HK-2 (cell line): ENCODE data around the gene GPRIN2.

Source experiments
- DNase-seq: peaks from one replicate; pipeline ENCODE4 v3.0.0-alpha.2; 2018; ENCODE audit not compliant: unreplicated experiment

Gene GPRIN2

GRCh38 chr10:46549171-46550075 is 7.0 kb downstream of the GPRIN2 start:
- DNase-seq = no peak

DNA sequence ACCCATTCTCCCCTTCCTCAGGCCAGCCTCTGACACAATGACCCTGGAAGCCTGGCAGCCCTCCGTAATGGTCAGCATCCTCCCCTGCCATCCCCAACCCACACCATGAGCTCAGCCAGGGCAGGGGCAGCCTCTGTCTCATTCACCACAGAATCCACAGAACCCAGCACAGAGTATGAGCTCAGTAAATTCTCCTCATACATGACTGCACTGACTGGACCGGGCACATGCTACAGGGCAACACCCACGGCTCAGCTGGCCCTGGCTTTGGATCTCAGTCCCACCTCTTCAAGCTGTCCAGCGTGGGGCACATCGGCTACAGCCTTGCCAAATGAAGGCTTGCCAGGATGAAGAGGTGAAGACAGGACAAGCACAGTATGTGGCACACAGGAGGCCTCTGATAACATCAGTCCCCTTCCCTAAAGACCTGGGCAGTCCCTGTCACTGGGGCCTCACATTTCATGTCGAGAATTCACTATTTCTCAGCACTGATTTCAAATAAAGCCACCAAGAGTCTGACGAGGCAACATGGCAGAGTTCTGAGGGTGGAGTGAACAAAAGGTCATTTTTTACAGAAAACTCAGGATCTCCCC is 7.9 kb downstream of the GPRIN2 start:
- no peak for DNase-seq

GRCh38 chr10:46547541-46548497 is 8.6 kb downstream of the GPRIN2 start:
- DNase-seq = no peak

DNA sequence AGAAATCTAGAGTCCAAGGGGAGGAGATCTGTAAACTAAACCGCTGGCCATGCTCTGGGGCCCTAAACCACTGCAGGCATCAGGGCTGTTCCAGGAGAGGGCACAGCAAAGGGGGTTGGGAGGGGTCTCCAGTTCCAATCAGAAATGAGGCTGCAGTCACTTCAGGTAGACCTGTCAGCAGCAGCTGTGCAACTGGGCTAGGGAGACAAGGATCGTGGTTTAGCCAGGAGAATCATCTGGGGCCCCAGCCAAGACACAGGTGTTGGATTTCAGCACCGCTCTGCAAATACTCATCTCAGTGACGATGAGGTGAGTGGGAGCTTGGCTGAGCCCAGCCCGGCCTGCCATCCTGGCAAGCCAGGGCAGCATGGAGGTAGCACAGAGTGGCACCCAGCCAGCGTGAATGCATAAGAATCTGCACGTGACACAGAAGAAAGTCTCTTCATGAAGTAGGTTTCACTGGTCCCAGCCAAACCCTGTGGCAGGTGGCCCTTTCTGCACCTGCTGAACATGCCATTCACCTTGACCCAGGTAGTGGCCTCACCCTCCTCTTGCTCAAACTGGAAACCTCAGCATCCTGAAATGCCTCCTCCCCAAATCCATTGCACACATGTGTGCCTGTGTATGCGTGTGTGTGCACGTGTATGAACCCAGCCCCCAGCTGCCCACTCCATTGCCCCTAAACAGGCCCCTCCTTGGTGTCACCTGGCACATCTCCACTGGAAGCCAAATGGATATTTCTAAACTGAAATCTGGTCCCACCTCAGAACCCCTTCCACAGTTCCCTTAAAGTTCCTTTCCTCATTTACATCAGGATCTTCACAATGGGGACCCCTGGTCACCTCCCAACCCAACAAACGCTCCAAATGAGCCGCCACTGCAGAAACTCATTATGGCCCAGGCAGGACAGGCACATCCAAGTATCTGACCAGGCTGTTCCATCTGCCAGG is 9.6 kb downstream of the GPRIN2 start:
- DNase-seq = no peak

- DNase-seq = no peak
These were observed 10.4 kb downstream of the GPRIN2 start for GRCh38 chr10:46545861-46546590.

GRCh38 chr10:46544989-46545791 is 11.3 kb downstream of the GPRIN2 start:
- DNase-seq = no peak

DNA sequence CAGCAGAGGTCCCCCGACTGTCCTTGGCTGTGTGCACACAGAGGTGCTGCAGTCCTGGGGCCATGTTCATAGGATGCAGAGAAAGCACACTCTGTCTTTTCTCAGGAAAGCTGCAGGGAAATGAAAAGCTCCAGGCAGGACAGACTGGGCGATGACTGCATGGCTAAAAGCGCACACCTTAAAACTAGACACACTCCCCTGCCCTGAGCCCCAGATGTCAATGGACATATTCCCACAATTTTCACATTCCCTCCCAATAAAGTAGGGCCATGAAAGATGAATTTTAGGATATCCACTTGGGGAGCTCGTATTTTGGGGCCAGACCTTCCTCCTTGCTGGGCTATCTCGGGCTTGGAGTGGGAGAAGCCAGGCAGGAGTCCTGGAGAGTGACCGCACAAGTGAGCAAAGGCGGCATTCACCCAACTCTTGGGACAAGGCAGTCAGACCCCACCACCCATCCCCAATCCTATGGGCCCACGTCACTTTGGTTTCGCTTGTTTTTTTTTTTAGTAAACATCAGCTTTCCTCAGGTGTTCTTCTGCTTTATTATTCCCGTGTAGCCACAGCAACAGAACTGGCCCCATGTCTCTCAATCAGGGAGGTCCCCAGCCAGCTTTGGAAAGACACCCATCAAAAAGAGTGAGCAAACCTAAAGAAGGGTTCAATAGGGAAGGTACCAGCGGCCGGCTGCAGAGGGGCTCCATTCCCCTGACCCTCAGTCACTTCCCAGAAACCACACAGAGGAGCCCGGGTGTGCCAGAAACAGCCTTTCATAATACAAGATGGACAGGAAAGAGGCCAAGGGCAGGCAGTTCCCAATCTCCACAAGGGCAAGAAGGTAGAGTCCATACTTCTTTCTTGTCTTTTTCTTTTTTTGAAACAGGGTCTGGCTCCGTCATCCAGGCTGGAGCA is 12.7 kb downstream of the GPRIN2 start:
- no peak for DNase-seq

DNA sequence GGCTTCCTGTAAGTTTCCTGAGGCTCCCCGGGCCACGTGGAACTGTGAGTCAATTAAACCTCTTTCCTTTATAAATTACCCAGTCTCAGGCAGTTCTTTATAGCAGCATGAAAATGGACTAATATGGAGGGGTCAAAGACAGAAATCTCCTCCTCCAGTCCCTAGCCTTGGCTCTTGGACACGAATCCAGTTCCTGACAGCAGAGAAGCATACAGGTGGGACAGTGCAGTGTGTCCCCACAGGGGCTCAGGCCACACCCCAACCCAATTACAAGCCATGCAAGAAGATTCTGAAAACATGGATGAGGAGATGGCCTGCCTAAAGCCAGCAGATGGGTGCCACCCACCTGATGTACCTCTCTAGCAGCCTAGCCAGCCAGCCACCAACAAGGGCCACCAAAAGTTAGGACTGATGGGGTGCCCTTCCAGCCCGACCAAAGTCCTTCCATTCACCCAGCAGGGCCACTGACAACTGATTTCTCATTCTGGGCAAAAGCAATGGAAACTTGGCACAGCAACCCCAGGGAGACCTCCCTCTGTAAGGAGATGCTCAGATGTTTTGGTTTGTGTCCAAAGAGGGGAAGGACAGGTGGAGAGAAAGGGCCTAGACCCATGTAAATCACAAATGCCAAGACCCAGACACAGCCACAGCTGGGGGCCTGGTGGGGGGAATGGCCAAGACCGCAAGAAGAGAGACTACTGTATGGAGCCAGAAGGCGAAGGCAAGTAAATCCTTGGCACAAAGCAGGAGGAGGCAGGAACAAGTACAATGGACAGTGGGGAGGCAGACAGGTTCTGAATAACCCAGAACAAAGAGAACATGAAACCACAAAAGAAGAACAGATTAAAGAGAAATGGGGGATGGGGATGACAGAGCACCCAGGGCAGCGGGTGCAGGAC is 13.6 kb downstream of the GPRIN2 start:
- DNase-seq = no peak

GRCh38 chr10:46541735-46542566 is 14.5 kb downstream of the GPRIN2 start:
- DNase-seq = no peak

DNA sequence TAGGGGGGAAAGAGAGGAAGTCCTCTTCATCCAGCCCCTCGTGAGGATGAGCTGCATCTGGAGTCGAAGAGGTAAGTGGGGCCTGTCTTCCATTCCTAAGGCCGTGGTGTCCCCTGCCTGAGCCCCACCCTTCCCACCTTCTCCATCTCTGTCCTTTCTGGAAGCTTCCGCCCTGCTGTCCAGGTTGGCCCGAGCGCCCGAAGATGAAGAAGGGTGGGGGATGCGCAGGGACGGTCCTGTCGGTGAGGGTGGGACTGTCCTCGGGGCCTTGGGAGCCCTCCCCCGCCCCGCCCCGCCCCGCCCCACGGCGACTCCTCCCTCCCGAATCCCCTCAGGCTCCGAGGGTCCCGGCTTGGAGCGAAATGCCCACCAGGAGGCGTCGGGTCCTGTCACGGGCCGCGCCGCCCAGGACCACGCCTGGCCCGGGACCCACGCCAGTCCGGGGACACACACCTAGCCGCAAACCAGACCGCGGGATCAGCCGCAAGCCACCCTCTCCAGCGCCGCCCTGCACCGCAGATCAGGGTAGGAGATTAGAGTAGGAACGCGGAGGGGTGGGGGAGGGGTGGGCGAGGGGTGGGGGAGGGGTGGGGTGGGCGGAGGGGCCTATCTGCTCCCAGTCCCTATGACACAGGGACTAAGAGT is 15.3 kb downstream of the GPRIN2 start:
- DNase-seq = no peak

DNA sequence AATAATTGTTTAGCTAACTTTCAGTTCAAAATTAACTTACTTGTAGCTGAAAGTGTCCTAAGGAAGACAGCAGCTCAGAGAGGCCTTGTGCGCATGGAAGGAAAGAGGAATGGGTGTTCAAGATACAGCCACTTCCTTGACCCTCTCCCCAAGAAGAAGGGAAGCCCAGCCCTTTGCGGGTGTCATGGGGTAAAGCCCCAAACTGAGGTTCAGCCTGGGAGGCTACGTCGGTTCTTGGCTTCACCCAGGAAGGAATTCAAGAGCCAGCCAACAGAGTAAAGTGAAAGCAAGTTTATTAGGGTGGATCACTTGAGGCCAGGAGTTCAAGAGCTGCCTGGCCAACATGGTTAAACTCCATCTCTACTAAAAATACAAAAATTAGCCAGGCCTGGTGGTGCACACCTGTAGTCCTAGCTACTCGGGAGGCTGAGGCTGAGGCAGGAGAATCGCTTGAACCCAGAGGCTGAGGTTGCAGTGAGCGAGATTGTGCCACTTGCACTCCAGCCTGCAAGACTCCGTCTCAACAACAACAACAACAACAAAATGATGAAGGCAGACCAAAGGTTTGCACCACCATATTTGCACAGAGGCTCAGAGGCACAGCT is 15.9 kb downstream of the GPRIN2 start:
- no peak for DNase-seq

- DNase-seq = no peak
These were observed 16.7 kb downstream of the GPRIN2 start for GRCh38 chr10:46539596-46540411.

- no peak for DNase-seq
These were observed 17.6 kb downstream of the GPRIN2 start for GRCh38 chr10:46538717-46539426.

DNA sequence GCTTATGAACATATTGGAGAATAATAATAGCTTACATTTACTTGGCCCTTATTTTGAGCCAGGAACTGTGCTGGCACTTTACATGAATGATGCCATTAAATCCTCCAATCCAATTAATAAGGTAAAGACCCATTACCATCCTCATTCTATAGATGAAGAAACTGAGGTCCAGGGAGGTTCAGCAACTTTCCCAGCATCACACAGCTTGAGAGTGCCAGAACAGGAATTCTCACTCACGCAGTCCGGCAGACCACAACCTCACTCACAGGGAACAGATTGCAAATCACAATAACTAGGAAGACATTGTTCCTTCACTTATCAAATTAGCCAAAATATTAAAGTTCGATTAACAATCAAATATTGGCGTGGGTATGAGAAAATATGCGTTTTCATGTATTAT is 18.3 kb downstream of the GPRIN2 start:
- DNase-seq = no peak
